GM12891 (cell line): ENCODE measurements around the gene MELTF.
"Not testable (repeated sequence)": the region's sequence is repeated elsewhere in the genome, so short reads cannot be mapped to it uniquely, and the experiment has no call there.

Experiments used
- POLR2A ChIP-seq: IDR thresholded peaks from 2 replicates; pipeline ENCODE4 v1.6.1; 2011; ENCODE audit warnings: low read depth, low read length, control low read depth
- POLR2AphosphoS5 ChIP-seq: IDR thresholded peaks from 2 replicates; pipeline ENCODE4 v1.6.1; 2011; ENCODE audit warnings: low read depth, low read length, control low read depth
- TAF1 ChIP-seq: IDR thresholded peaks from 2 replicates; pipeline ENCODE4 v1.6.1; 2011; ENCODE audit warnings: low read depth, low read length, control low read depth

- not testable (repeated sequence) for TF ChIP-seq POLR2A, TAF1, POLR2AphosphoS5
Observed at GRCh38 chr3:197051637-197052036, 22.0 kb upstream of the MELTF start.
